Activated T-cell treated with anti-CD3 and anti-CD28 coated beads, Interleukin-2, amount 50 U/mL, for 1 hour (primary cell): Measurements from ENCODE around the gene ASS1.

Source experiments
- DNase-seq: peaks from one replicate; pipeline ENCODE4 v3.0.0-alpha.2; 2020

The ASS1 gene

GRCh38 chr9:130477564-130477963, 32.8 kb downstream of the ASS1 start:
- no peak for DNase-seq

- no peak for DNase-seq
These were observed 33.4 kb downstream of the ASS1 start for GRCh38 chr9:130478152-130478551.

- no peak for DNase-seq
These were observed 34.2 kb downstream of the ASS1 start for GRCh38 chr9:130478736-130479575.

- no peak for DNase-seq
These were observed 34.8 kb downstream of the ASS1 start for GRCh38 chr9:130479587-130479986.

DNA sequence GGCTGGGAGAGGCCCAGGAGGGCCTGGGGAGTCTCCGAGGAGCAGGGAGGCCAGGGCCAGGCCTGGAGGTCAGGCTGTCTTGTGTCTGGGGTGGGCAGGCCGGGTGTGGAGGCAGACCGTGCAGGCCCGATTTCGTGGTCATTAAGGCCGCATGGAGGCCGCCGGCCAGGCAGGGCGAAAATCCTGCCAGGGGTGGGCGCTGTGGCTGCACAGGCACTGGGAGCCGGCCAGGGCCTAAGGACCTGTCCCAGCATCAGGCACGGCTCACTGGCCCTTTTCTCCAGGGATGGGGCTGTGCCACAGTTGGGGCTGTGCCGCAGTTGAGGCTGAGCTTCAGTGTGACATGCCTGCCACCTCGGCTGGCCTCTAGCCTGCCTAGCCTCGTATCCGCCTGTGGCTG, 35.9 kb downstream of the ASS1 start:
- no peak for DNase-seq

- DNase-seq, result no peak
These were observed 37.7 kb downstream of the ASS1 start for GRCh38 chr9:130482463-130482862.

DNA sequence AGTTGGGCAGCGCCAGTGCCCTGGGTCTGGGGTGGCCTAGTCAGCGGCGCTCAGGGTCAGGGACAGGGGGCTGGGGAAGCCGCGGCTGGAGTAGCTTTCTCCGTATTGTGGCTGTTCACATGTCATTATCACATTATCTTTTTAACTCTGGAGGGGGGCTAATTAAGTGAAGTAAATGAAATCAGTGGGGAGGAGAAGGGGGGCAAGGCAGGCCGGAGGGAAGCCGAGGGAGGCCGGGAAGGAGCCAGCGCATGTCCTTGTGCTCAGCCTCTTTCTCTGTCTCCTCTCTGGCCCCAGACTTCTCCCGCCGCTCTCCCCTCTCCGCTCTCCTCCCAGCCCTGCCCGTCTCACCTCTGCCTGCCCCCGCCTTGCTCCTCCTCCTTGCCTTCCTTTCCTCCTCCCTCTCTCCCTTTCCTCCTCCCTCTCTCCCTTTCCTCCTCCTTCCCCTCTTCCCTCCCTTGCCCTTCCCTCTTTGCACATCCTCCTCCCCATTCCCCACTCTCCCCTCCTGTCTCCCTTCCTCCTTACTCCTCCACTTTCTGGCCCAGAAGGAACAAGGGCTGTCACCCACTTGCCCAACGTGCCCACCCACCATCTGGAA, 38.7 kb downstream of the ASS1 start:
- DNase-seq, result no peak

- no peak for DNase-seq
These were observed 39.8 kb downstream of the ASS1 start for GRCh38 chr9:130484362-130485072.

DNA sequence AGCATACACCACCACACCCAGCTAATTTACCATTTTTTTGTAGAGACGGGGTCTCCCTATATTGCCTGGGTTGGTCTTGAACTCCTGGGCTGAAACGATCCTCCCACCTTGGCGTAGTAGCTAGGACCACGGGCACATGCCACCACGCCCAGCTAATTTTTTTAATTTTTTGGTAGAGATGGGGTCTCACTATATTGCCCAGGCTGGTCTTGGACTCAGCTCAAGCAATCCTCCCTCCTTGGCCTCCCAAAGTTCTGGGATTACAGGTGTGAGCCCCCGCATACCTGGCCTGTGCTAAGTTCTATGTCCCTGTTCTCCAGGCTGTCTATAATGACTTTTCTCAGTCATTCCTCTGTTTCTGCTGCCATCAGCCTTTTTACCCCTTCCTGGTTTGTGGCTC, 41.3 kb downstream of the ASS1 start:
- no peak for DNase-seq

DNA sequence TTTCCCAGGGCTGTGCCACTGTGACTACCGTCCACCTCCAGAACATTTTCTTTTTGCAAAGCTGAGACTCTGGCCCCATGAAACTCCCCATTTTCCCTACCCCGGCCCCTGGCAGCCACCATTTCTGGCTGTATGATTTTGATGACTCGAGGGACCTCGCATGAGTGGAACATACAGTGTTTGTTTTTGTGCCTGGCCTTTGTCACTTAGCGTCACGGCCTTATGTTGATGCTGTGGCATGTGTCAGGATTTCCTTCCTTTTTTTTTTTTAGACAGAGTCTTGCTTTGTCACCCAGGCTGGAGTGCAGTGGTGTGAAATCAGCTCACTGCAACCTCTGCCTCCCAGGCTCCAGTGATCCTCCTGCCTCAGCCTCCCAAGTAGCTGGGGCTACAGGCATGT, 42.7 kb downstream of the ASS1 start:
- no peak for DNase-seq

GRCh38 chr9:130488621-130489330, 44.0 kb downstream of the ASS1 start:
- no peak for DNase-seq

DNA sequence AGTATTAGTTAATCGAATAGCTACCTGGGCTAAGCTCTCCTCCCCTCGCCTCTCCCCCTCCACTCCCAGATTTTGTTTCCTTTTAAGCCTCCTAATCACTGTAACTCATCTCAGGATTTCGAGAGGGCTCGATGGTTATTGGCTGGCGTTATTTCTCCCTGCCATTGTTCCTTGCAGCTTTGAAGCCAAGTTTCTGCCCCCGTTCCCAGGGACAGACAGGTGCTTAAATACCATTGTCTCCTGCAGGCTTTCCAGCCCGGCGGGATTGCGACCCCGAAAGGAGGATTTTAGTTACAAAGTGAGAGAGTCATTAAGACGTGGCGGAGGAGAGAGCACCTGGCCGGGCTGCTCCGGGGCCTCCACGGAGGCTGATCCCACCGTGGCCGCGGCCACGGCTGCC, 46.2 kb downstream of the ASS1 start:
- DNase-seq, result no peak

DNA sequence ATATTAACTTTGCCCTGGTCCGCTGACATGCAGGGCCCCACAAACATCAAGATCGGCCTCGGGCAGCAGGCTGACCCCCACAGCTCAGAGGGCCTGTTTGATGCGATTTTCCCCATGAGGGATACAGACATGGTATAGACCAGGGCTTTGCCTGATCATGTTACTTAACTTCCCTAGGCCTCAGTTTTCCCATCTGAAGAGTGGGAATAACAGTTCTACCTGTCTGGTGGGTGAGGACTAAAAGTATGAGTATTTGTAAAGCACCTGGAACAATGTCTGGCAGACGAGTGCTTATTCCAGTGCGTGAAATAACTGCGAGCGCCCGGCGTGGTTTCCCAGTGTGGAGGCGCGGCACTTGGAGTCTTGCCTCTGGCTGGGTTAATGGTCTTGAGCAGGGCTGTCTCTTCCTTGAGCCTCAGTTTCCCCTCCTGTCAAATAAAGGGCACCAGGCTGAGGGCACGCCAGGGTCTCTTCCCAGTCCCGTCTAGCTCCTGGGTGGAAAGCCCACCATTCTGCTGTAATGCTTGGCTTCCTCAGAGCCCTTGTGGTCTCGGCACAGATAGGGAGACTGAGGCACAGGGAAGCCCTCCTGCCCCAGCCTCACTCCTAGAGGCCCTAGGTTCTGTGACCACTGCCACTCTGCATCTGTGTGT, 47.2 kb downstream of the ASS1 start:
- DNase-seq, result no peak

- no peak for DNase-seq
These were observed 48.3 kb downstream of the ASS1 start for GRCh38 chr9:130493021-130493420.

- DNase-seq, result no peak
These were observed 48.7 kb downstream of the ASS1 start for GRCh38 chr9:130493476-130493875.

DNA sequence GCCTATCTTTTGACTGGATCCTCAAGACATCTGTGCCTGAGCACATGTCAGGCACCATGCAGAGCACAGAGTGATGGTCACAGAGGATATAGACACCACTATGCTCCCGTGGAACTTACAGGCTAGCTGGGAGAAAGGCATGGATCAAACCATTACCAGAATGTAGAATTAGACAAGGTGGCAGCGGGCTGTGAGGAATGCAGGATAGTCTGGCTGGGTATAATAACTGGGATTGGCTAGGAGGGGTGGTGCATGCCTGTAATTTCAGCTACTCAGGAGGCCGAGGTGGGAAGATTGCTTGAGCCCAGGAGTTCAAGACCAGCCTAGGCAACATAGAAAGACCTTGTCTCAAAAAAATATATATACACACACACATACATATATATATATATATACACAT, 50.3 kb downstream of the ASS1 start:
- no peak for DNase-seq

DNA sequence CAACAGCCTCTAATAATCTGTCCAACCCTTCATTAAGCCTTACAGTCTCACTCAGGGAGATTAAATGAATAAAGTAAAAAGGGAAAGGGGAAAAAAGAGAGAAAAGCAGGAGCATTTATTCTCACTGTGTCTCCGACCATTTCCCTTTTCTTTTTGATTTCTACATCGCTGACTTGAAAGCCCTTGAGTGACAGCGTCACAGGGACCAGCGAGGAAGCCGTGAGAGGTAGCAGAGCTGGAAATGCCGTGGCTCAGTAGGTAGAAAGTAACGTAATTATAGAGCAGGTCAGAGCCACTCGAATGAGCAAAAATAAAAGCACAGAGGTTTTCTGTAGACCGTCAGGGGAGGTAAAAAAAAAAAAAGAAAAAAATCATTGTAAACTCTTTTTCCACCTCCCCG, 52.4 kb downstream of the ASS1 start:
- no peak for DNase-seq

- DNase-seq, result no peak
These were observed 53.6 kb downstream of the ASS1 start for GRCh38 chr9:130498298-130498917.

DNA sequence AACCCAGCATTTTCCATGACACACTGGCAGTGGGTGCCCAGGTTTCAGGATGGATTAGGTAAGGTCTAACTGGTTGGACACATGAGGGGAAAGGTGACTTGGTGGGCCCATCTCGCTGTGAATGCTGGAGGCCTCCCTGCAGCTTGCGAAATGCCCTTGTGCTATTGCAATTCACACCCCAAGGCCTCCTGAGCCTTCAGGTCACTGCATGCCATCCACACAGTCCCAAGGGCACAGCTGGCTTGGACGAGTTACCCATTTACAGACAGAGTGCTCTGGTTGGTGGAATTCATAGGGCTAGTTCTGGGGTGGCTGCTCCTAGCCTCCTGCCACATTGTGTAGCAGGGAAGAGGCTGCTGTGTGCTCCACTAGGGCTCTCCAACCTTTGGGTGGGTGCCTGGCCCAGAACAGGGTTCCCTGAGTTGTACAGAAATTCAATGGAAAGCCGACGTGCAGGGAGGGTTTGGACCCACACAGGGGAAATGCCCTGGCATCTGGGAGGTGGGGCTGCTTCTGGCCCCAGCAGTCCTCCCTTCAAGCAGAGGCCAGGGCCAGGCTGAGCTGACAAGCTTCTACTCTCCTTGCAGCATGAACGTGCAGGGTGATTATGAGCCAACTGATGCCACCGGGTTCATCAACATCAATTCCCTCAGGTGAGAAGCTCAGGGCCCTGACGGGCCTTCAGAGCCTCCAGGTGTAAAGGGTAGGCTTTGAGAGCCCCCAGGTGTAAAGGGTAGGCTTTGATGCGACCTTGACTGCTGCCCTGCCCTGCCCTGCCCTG, 54.3 kb downstream of the ASS1 start:
- DNase-seq, result no peak

- no peak for DNase-seq
These were observed 55.1 kb downstream of the ASS1 start for GRCh38 chr9:130499804-130500263.
